RWPE1 (cell line): ENCODE measurements around the gene MADD.

Experiments used
- CTCF ChIA-PET: fragments of 350-600 bp; sonication (Branson Sonifier 250); formaldehyde crosslinking; extraction: SDS; loops from one replicate; lab custom pipeline; 2021; lab: Yijun Ruan, JAX
- POLR2A ChIA-PET: fragments of 400-600 bp; formaldehyde crosslinking; extraction: SDS; loops from one replicate; lab custom pipeline; 2020; ENCODE audit warnings: antibody characterized with exemption; ENCODE audit not compliant: low non-redundant PET; lab: Yijun Ruan, JAX
- DNase-seq: peaks from one replicate; pipeline ENCODE4 v3.0.0; 2012; ENCODE audit warnings: low spot score
- H3K27ac ChIP-seq: fragments of 450-650 bp; 2 replicates; pipeline ENCODE4 v1.5.1; 2017
- CTCF ChIP-seq: fragments of 450-650 bp; conservative IDR thresholded peaks from 2 replicates; pipeline ENCODE4 v1.5.1; 2017; ENCODE audit warnings: low read depth, mild to moderate bottlenecking

Gene MADD

GRCh38 chr11:47359586-47359985 is 89.7 kb downstream of the MADD start:
- no peak for DNase-seq
- ChIA-PET POLR2A (no interaction called here), CTCF (interaction anchor here (0.7 to 0.8 kb wide), 2 partner anchors 15 to 32 kb away, joined by 3 read pairs; no protein-coding TSS in a partner anchor)
- no peak for TF ChIP-seq CTCF
- peak overlapping the region; percentile 17; the same call in 1 of the 2 replicates for H3K27ac ChIP-seq

- TF ChIP-seq CTCF = no peak
- no peak for DNase-seq
- no peak overlapping the region; the same call in 1 of the 2 replicates for H3K27ac ChIP-seq
- POLR2A ChIA-PET = interaction anchor here (0.5 kb wide), 1 partner anchor 109 kb away, joined by 12 read pairs; no protein-coding TSS in a partner anchor
- CTCF ChIA-PET = interaction anchor here (0.6 to 0.8 kb wide), 2 partner anchors 14 to 46 kb away, joined by 3 read pairs; no protein-coding TSS in a partner anchor
These were observed 90.4 kb downstream of the MADD start for GRCh38 chr11:47360341-47360740.

GRCh38 chr11:47361419-47361818 is 91.5 kb downstream of the MADD start:
- H3K27ac ChIP-seq = no peak overlapping the region
- CTCF ChIA-PET = interaction anchor here (0.6 kb wide), 1 partner anchor 97 kb away, joined by 3 read pairs; no protein-coding TSS in a partner anchor
- POLR2A ChIA-PET = no interaction called here
- DNase-seq = no peak
- no peak for TF ChIP-seq CTCF

- no peak overlapping the region for H3K27ac ChIP-seq
- no peak for TF ChIP-seq CTCF
- POLR2A ChIA-PET = no interaction called here
- CTCF ChIA-PET = interaction anchor here (2.0 kb wide), 1 partner anchor 11 kb away, joined by 12 read pairs; no protein-coding TSS in a partner anchor
- DNase-seq = no peak
These were observed 96.1 kb downstream of the MADD start for GRCh38 chr11:47366020-47366490.

- no peak for DNase-seq
- POLR2A ChIA-PET = no interaction called here
- no peak for TF ChIP-seq CTCF
- H3K27ac ChIP-seq = no peak overlapping the region
- CTCF ChIA-PET = no interaction called here
These were observed 99.7 kb downstream of the MADD start for GRCh38 chr11:47369676-47370075.

GRCh38 chr11:47372422-47372821 is 102.5 kb downstream of the MADD start:
- CTCF ChIA-PET = no interaction called here
- DNase-seq = no peak
- H3K27ac ChIP-seq = no peak overlapping the region
- POLR2A ChIA-PET = no interaction called here
- no peak for TF ChIP-seq CTCF
